Neural cell (in vitro differentiated cells): ENCODE data around the gene WDR7. TPM values are rescaled to one million over a fixed set of nuclear protein-coding genes. Genes with fewer than 3 reads are reported as not detected.

Source experiments
- H2AFZ ChIP-seq: fragments of 200-600, 300-800 bp; sonication (generic), shearing (Covaris generic); 2 replicates; pipeline ENCODE4 v1.6.0; 2014; ENCODE audit warnings: low read depth, mild to moderate bottlenecking, antibody characterized with exemption, low read length, moderate library complexity
- H3F3A ChIP-seq: fragments of 200-600 bp; shearing (Covaris generic); 2 replicates; pipeline ENCODE4 v1.6.1; 2016; ENCODE audit warnings: mild to moderate bottlenecking, moderate library complexity, mixed read lengths, antibody characterized with exemption, low read length; ENCODE audit not compliant: insufficient read depth, poor library complexity, severe bottlenecking
- H3K27ac ChIP-seq: fragments of 200-600, 300-800 bp; sonication (generic), shearing (Covaris generic); 2 replicates; pipeline ENCODE4 v1.5.1; 2014; ENCODE audit warnings: mild to moderate bottlenecking, low read length, moderate library complexity
- H3K27me3 ChIP-seq: fragments of 300-800, 200-600 bp; sonication (generic), shearing (Covaris generic); 2 replicates; pipeline ENCODE4 v1.6.0; 2014; ENCODE audit warnings: mild to moderate bottlenecking, low read depth, low read length, moderate library complexity; ENCODE audit not compliant: insufficient read depth
- H3K36me3 ChIP-seq: fragments of 300-800, 200-600 bp; sonication (generic), shearing (Covaris generic); 2 replicates; pipeline ENCODE4 v1.5.1; 2014; ENCODE audit warnings: mild to moderate bottlenecking, antibody characterized with exemption, low read length, moderate library complexity; ENCODE audit not compliant: insufficient read depth
- H3K4me2 ChIP-seq: fragments of 300-800, 200-600 bp; sonication (generic), shearing (Covaris generic); 2 replicates; pipeline ENCODE4 v1.6.0; 2014; ENCODE audit warnings: mild to moderate bottlenecking, low read length
- H3K4me3 ChIP-seq: fragments of 300-800, 200-600 bp; sonication (generic), shearing (Covaris generic); 2 replicates; pipeline ENCODE4 v1.5.1; 2014; ENCODE audit warnings: mild to moderate bottlenecking, low read length, moderate library complexity
- H3K79me2 ChIP-seq: fragments of 200-600 bp; shearing (Covaris generic); replicated peaks from 2 replicates; pipeline ENCODE4 v1.6.0; 2014; ENCODE audit warnings: mild to moderate bottlenecking, low read length, moderate library complexity; ENCODE audit not compliant: insufficient read depth
- H3K9ac ChIP-seq: fragments of 300-800, 200-600 bp; sonication (generic), shearing (Covaris generic); 2 replicates; pipeline ENCODE4 v1.6.1; 2016; ENCODE audit warnings: mild to moderate bottlenecking, low read length, mixed read lengths
- H3K9me2 ChIP-seq: fragments of 200-600 bp; shearing (Covaris generic); 2 replicates; pipeline ENCODE4 v1.6.1; 2016; ENCODE audit warnings: mild to moderate bottlenecking, low read length, mixed read lengths; ENCODE audit not compliant: insufficient read depth
- H3K9me3 ChIP-seq: fragments of 200-600, 300-800 bp; sonication (generic), shearing (Covaris generic); 2 replicates; pipeline ENCODE4 v1.6.1; 2016; ENCODE audit warnings: mild to moderate bottlenecking, mixed run types, low read length, moderate library complexity, mixed read lengths
- H4K20me1 ChIP-seq: fragments of 200-600 bp; shearing (Covaris generic); 2 replicates; pipeline ENCODE4 v1.6.1; 2016; ENCODE audit warnings: mild to moderate bottlenecking, mixed run types; ENCODE audit not compliant: insufficient read depth
- EP300 ChIP-seq: fragments of 450-650 bp; conservative IDR thresholded peaks from 2 replicates; pipeline ENCODE4 v1.6.1; 2014; ENCODE audit warnings: antibody characterized with exemption, mild to moderate bottlenecking, moderate library complexity; ENCODE audit not compliant: poor library complexity, severe bottlenecking
- EZH2 ChIP-seq: fragments of 200-600, 300-800 bp; shearing (Covaris generic), sonication (generic); IDR thresholded peaks from 2 replicates; pipeline ENCODE4 v1.6.1; 2014; ENCODE audit warnings: antibody characterized with exemption, low read length, borderline replicate concordance, mild to moderate bottlenecking; ENCODE audit not compliant: insufficient read depth, poor library complexity, severe bottlenecking
- MXI1 ChIP-seq: fragments of 450-650 bp; conservative IDR thresholded peaks from 2 replicates; pipeline ENCODE4 v1.6.1; 2014; ENCODE audit warnings: antibody characterized with exemption, mild to moderate bottlenecking; ENCODE audit not compliant: poor library complexity, severe bottlenecking
- POLR2AphosphoS5 ChIP-seq: IDR thresholded peaks from 2 replicates; pipeline ENCODE4 v1.6.1; 2012
- RAD21 ChIP-seq: fragments of 450-650 bp; conservative IDR thresholded peaks from 2 replicates; pipeline ENCODE4 v1.6.1; 2014; ENCODE audit warnings: antibody characterized with exemption, mild to moderate bottlenecking, moderate library complexity
- SMC3 ChIP-seq: fragments of 450-650 bp; conservative IDR thresholded peaks from 2 replicates; pipeline ENCODE4 v1.6.1; 2014; ENCODE audit warnings: antibody characterized with exemption, mild to moderate bottlenecking, moderate library complexity; ENCODE audit not compliant: poor library complexity
- TAF1 ChIP-seq: IDR thresholded peaks from 2 replicates; pipeline ENCODE4 v1.6.1; 2012; ENCODE audit warnings: low read depth
- polyA plus RNA-seq: library from polyadenylated mRNA; depleted of rRNA; stranded (reverse); fragments of >200 nt; gene quantifications from 2 replicates; pipeline ENCODE4 v1.2.3, GENCODE V29; 2014
- TF ChIP-seq, protein P1 (sequence below): IDR thresholded peaks from 2 replicates; pipeline ENCODE4 v1.6.1; 2012; ENCODE audit warnings: borderline replicate concordance
- TF ChIP-seq, protein P2 (sequence below): fragments of 450-650 bp; IDR thresholded peaks from 2 replicates; pipeline ENCODE4 v1.5.1; 2014; ENCODE audit warnings: antibody characterized with exemption, mild to moderate bottlenecking, moderate library complexity; ENCODE audit not compliant: poor library complexity, severe bottlenecking

WDR7 gene
- polyA plus RNA-seq, 1 donor from 2014 or later: 15.1 TPM

GRCh38 chr18:56926734-56927133 lies 275.6 kb downstream of the WDR7 start:
- H3K9me3 ChIP-seq: no peaks in the 10 kb centered on the region
- TF ChIP-seq RAD21: no peak
- TF ChIP-seq SMC3: no peak
- no peak for TF ChIP-seq TAF1
- TF ChIP-seq, protein P1, sequence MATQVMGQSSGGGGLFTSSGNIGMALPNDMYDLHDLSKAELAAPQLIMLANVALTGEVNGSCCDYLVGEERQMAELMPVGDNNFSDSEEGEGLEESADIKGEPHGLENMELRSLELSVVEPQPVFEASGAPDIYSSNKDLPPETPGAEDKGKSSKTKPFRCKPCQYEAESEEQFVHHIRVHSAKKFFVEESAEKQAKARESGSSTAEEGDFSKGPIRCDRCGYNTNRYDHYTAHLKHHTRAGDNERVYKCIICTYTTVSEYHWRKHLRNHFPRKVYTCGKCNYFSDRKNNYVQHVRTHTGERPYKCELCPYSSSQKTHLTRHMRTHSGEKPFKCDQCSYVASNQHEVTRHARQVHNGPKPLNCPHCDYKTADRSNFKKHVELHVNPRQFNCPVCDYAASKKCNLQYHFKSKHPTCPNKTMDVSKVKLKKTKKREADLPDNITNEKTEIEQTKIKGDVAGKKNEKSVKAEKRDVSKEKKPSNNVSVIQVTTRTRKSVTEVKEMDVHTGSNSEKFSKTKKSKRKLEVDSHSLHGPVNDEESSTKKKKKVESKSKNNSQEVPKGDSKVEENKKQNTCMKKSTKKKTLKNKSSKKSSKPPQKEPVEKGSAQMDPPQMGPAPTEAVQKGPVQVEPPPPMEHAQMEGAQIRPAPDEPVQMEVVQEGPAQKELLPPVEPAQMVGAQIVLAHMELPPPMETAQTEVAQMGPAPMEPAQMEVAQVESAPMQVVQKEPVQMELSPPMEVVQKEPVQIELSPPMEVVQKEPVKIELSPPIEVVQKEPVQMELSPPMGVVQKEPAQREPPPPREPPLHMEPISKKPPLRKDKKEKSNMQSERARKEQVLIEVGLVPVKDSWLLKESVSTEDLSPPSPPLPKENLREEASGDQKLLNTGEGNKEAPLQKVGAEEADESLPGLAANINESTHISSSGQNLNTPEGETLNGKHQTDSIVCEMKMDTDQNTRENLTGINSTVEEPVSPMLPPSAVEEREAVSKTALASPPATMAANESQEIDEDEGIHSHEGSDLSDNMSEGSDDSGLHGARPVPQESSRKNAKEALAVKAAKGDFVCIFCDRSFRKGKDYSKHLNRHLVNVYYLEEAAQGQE: no peak
- no peak overlapping the region for H3K27ac ChIP-seq
- no peak overlapping the region for H3K4me3 ChIP-seq
- H4K20me1 ChIP-seq: no peaks in the 10 kb centered on the region
- H3K79me2 ChIP-seq: no peaks in the 10 kb centered on the region
- no peaks in the 10 kb centered on the region for H3K36me3 ChIP-seq
- no peaks in the 10 kb centered on the region for H3K27me3 ChIP-seq
- H3K4me2 ChIP-seq: no peak overlapping the region
- H2AFZ ChIP-seq: no peak overlapping the region
- no peaks in the 10 kb centered on the region for H3K9me2 ChIP-seq
- no peak overlapping the region for H3K9ac ChIP-seq
- no peaks in the 10 kb centered on the region for H3F3A ChIP-seq

GRCh38 chr18:56927786-56928185 lies 276.6 kb downstream of the WDR7 start:
- no peaks in the 10 kb centered on the region for H3K27me3 ChIP-seq
- H3K4me3 ChIP-seq: no peak overlapping the region
- H3K9me2 ChIP-seq: no peaks in the 10 kb centered on the region
- H3K9ac ChIP-seq: no peak overlapping the region
- H3K4me2 ChIP-seq: no peak overlapping the region
- no peak overlapping the region for H2AFZ ChIP-seq
- no peaks in the 10 kb centered on the region for H3K79me2 ChIP-seq
- no peaks in the 10 kb centered on the region for H4K20me1 ChIP-seq
- H3K27ac ChIP-seq: no peak overlapping the region
- H3K36me3 ChIP-seq: no peaks in the 10 kb centered on the region
- no peak for TF ChIP-seq TAF1
- TF ChIP-seq MXI1: no peak
- no peak for TF ChIP-seq EZH2
- no peak for TF ChIP-seq EP300
- no peak for TF ChIP-seq POLR2AphosphoS5
- no peak for TF ChIP-seq SMC3
- TF ChIP-seq RAD21: no peak
- TF ChIP-seq, protein P2, sequence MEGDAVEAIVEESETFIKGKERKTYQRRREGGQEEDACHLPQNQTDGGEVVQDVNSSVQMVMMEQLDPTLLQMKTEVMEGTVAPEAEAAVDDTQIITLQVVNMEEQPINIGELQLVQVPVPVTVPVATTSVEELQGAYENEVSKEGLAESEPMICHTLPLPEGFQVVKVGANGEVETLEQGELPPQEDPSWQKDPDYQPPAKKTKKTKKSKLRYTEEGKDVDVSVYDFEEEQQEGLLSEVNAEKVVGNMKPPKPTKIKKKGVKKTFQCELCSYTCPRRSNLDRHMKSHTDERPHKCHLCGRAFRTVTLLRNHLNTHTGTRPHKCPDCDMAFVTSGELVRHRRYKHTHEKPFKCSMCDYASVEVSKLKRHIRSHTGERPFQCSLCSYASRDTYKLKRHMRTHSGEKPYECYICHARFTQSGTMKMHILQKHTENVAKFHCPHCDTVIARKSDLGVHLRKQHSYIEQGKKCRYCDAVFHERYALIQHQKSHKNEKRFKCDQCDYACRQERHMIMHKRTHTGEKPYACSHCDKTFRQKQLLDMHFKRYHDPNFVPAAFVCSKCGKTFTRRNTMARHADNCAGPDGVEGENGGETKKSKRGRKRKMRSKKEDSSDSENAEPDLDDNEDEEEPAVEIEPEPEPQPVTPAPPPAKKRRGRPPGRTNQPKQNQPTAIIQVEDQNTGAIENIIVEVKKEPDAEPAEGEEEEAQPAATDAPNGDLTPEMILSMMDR: no peak
- TF ChIP-seq, protein P1: no peak
- H3F3A ChIP-seq: no peaks in the 10 kb centered on the region
- no peaks in the 10 kb centered on the region for H3K9me3 ChIP-seq
